Sigmoid colon (tissue), 6 donors: ENCODE data around the gene SORL1-AS1.
A peak's percentile ranks its signal among the peaks of the same experiment; 100 is the strongest.

Source experiments
- DNase-seq: peaks from one replicate; pipeline ENCODE4 v3.0.0-alpha.2; 2019
- H3K27ac ChIP-seq, 4 donors: fragments of 200-600 bp; sonication (generic); one replicate each; pipeline ENCODE4 v1.5.1; 2016 to 2019; ENCODE audit warnings: mild to moderate bottlenecking in 1 of 4
- H3K27me3 ChIP-seq, 3 donors: fragments of 200-600 bp; sonication (generic); one replicate each; pipeline ENCODE4 v1.5.1; 2019; ENCODE audit warnings: mild to moderate bottlenecking in 1 of 3
- H3K36me3 ChIP-seq, 4 donors: fragments of 200-600 bp; sonication (generic); one replicate each; pipeline ENCODE4 v1.5.1; 2016 to 2019
- H3K4me1 ChIP-seq, 4 donors: fragments of 200-600 bp; sonication (generic); one replicate each; pipeline ENCODE4 v1.5.1; 2017 to 2019
- H3K4me3 ChIP-seq, 4 donors: fragments of 200-600 bp; sonication (generic); one replicate each; pipeline ENCODE4 v1.5.1; 2017 to 2019; ENCODE audit warnings: mild to moderate bottlenecking in 2 of 4, moderate library complexity in 1 of 4
- H3K9me3 ChIP-seq, 4 donors: fragments of 200-600 bp in 3 of 4; sonication (generic) in 3 of 4; one replicate each; pipeline versions ENCODE4 v1.5.1 to v1.6.1; 2013 to 2019
- EP300 ChIP-seq, 4 donors: sonication (generic); formaldehyde crosslinking; IDR thresholded peaks; one replicate each; pipeline ENCODE4 v1.6.1; 2017; ENCODE audit warnings: antibody characterized with exemption in 4 of 4
- POLR2A ChIP-seq, 2 donors: fragments of 450-650 bp; IDR thresholded peaks; one replicate each; pipeline ENCODE4 v1.6.1; 2016; ENCODE audit warnings: antibody characterized with exemption in 2 of 2, mild to moderate bottlenecking in 2 of 2, moderate library complexity in 2 of 2
- POLR2AphosphoS5 ChIP-seq, 4 donors: sonication (generic); formaldehyde crosslinking; IDR thresholded peaks; one replicate each; pipeline ENCODE4 v1.6.1; 2017; ENCODE audit warnings: antibody characterized with exemption in 4 of 4
- WGBS, 2 donors: extraction: QIAGEN DNeasy Blood & Tissue Kit; methylation state at CpG; one replicate each; pipeline ENCODE4 v1.1.7; 2013; 5-methylcytosine and 5-hydroxymethylcytosine counted together
- intact Hi-C: fragments of 100-400 bp; cut with DNase I; formaldehyde crosslinking; loops from one replicate; pipeline ENCODE4 v1.15.1; 2023
- TF ChIP-seq, protein P1 (sequence below), 4 experiments: fragments of 450-650 bp in 3 of 4; fragments of 200-600 bp in 1 of 4; IDR thresholded peaks; one replicate each; pipeline ENCODE4 v1.5.1; 2016 to 2019; ENCODE audit warnings: antibody characterized with exemption in 4 of 4, mild to moderate bottlenecking in 3 of 4, moderate library complexity in 2 of 4
- donor health status: healthy with polysubstance abuse.
- donor health status: healthy.

The SORL1-AS1 gene

GRCh38 chr11:121461843-121462242 is 9.1 kb upstream of the SORL1-AS1 start:
- Histone ChIP-seq H3K27ac (peak overlapping the region in 3 of 4 donors; percentile 80 to 89 (median 86)), H3K27me3 (no peaks in the 10 kb centered on the region), H3K4me1 (peaks cover 0 to 48% (median 46%) of the 10 kb centered on the region in 4 donors), H3K4me3 (no peak overlapping the region), H3K9me3 (no peaks in the 10 kb centered on the region), H3K36me3 (no peaks in the 10 kb centered on the region)
- WGBS, 2 donors, result 83 to 91% methylated on average over 7 of the region's 7 CpGs
- intact Hi-C loops, result loop anchor here (10.0 kb wide), 1 partner anchor 643 kb away; no protein-coding TSS in a partner anchor
- TF ChIP-seq POLR2AphosphoS5 (IDR thresholded peaks at IDR 0.05) (no peak), POLR2A (IDR thresholded peaks at IDR 0.05) (no peak), EP300 (IDR thresholded peaks at IDR 0.05) (no peak)
- TF ChIP-seq, protein P1, sequence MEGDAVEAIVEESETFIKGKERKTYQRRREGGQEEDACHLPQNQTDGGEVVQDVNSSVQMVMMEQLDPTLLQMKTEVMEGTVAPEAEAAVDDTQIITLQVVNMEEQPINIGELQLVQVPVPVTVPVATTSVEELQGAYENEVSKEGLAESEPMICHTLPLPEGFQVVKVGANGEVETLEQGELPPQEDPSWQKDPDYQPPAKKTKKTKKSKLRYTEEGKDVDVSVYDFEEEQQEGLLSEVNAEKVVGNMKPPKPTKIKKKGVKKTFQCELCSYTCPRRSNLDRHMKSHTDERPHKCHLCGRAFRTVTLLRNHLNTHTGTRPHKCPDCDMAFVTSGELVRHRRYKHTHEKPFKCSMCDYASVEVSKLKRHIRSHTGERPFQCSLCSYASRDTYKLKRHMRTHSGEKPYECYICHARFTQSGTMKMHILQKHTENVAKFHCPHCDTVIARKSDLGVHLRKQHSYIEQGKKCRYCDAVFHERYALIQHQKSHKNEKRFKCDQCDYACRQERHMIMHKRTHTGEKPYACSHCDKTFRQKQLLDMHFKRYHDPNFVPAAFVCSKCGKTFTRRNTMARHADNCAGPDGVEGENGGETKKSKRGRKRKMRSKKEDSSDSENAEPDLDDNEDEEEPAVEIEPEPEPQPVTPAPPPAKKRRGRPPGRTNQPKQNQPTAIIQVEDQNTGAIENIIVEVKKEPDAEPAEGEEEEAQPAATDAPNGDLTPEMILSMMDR (IDR thresholded peaks at IDR 0.05), result no peak
- DNase-seq, result no peak

GRCh38 chr11:121460941-121461514 is 8.3 kb upstream of the SORL1-AS1 start:
- Histone ChIP-seq H3K9me3 (no peaks in the 10 kb centered on the region), H3K36me3 (no peaks in the 10 kb centered on the region), H3K27ac (peak overlapping the region in 3 of 4 donors; percentile 25 to 86 (median 80)), H3K27me3 (no peaks in the 10 kb centered on the region), H3K4me3 (no peak overlapping the region), H3K4me1 (peaks cover 0 to 42% (median 38%) of the 10 kb centered on the region in 4 donors)
- intact Hi-C loops, result loop anchor here (10.0 kb wide), 1 partner anchor 644 kb away; no protein-coding TSS in a partner anchor
- 85 to 88% methylated on average over 4 of the region's 4 CpGs for WGBS, 2 donors
- DNase-seq, result no peak
- no peak for TF ChIP-seq POLR2AphosphoS5 (IDR thresholded peaks at IDR 0.05)
- TF ChIP-seq, protein P1 (IDR thresholded peaks at IDR 0.05), result no peak
- TF ChIP-seq POLR2A (IDR thresholded peaks at IDR 0.05), result no peak
- TF ChIP-seq EP300 (IDR thresholded peaks at IDR 0.05), result no peak

- H3K27me3 ChIP-seq, result no peaks in the 10 kb centered on the region
- peak overlapping the region in 3 of 4 donors; percentile 25 to 86 (median 80) for H3K27ac ChIP-seq
- H3K4me1 ChIP-seq, result peaks cover 0 to 27% (median 24%) of the 10 kb centered on the region in 4 donors
- no peaks in the 10 kb centered on the region for H3K36me3 ChIP-seq
- no peak overlapping the region for H3K4me3 ChIP-seq
- TF ChIP-seq EP300 (IDR thresholded peaks at IDR 0.05) (no peak), POLR2A (IDR thresholded peaks at IDR 0.05) (no peak), POLR2AphosphoS5 (IDR thresholded peaks at IDR 0.05) (no peak)
- TF ChIP-seq, protein P1 (IDR thresholded peaks at IDR 0.05), result no peak
- no peak for DNase-seq
- WGBS, 2 donors, result 58 to 71% methylated on average over 7 of the region's 7 CpGs
- no peaks in the 10 kb centered on the region for H3K9me3 ChIP-seq
- intact Hi-C loops, result loop anchor here (10.0 kb wide), 1 partner anchor 645 kb away; no protein-coding TSS in a partner anchor
Measured at GRCh38 chr11:121459413-121460017, 6.7 kb upstream of the SORL1-AS1 start.

GRCh38 chr11:121458551-121458950 is 5.8 kb upstream of the SORL1-AS1 start:
- no peak for DNase-seq
- Histone ChIP-seq H3K36me3 (no peaks in the 10 kb centered on the region), H3K4me3 (no peak overlapping the region), H3K27ac (no peak overlapping the region), H3K9me3 (no peaks in the 10 kb centered on the region), H3K27me3 (no peaks in the 10 kb centered on the region), H3K4me1 (peaks cover 0 to 25% (median 17%) of the 10 kb centered on the region in 4 donors)
- intact Hi-C loops, result no loop called here
- no peak for TF ChIP-seq POLR2AphosphoS5 (IDR thresholded peaks at IDR 0.05)
- TF ChIP-seq, protein P1 (IDR thresholded peaks at IDR 0.05), result no peak
- no peak for TF ChIP-seq EP300 (IDR thresholded peaks at IDR 0.05)
- no peak for TF ChIP-seq POLR2A (IDR thresholded peaks at IDR 0.05)
- 94 to 95% methylated on average over 9 of the region's 9 CpGs for WGBS, 2 donors
